Stomach (tissue), 8 donors: ENCODE measurements around the gene FBXO10. TPM values are rescaled to one million over a fixed set of nuclear protein-coding genes. Genes with fewer than 3 reads are reported as not detected.

Experiments
- polyA plus RNA-seq, 3 donors: library from polyadenylated mRNA; stranded (reverse); fragments of 200-250 nt; gene quantifications; one replicate each; pipeline ENCODE4 v1.2.3, GENCODE V29; 2013
- total RNA-seq, 5 donors: library from RNA; depleted of rRNA; stranded (reverse); fragments of >200 nt; gene quantifications; one replicate each; pipeline versions ENCODE4 v1.1.0 to v1.2.3, GENCODE V29; 2014 to 2016
- donor health status: healthy with polysubstance abuse.
- donor health status: Bipolar disorder and iron deficiency.
- donor health status: healthy.

FBXO10 gene
- total and polyA plus RNA-seq, 8 donors: 0.43 to 6.2 (median 2.0) TPM

Other genes with a start within 250 kb of the FBXO10 start
- 100 to 1,000 TPM in 1 of 5 donors, 10 to 100 TPM in 4; 48.7 to 107 (median 76.8) TPM for gene GRHPR, start 153.7 kb downstream of the FBXO10 start, total RNA-seq
- 100 to 1,000 TPM in 1 of 3 donors, 10 to 100 TPM in 2; 76.3 to 111 (median 86.0) TPM for gene GRHPR, start 153.7 kb downstream of the FBXO10 start, polyA plus RNA-seq
- gene ZBTB5, start 110.9 kb downstream of the FBXO10 start, total RNA-seq: 10 to 100 TPM in 3 of 5 donors, 1 to 10 TPM in 1, not detected in 1; 6.7 to 16.5 (median 13.8) TPM
- 1 to 10 TPM; 2.2 to 3.9 (median 2.6) TPM for gene ZBTB5, start 110.9 kb downstream of the FBXO10 start, polyA plus RNA-seq
- gene POLR1E, start 90.4 kb downstream of the FBXO10 start, total RNA-seq: 10 to 100 TPM in 4 of 5 donors, 1 to 10 TPM in 1; 5.5 to 26.4 (median 19.8) TPM
- 10 to 100 TPM; 14.8 to 21.5 (median 17.3) TPM for gene POLR1E, start 90.4 kb downstream of the FBXO10 start, polyA plus RNA-seq
- 100 to 1,000 TPM in 2 of 5 donors, 10 to 100 TPM in 3; 29.3 to 156 (median 55.8) TPM for gene TOMM5, start 16.2 kb upstream of the FBXO10 start, total RNA-seq
- 100 to 1,000 TPM; 115 to 173 (median 169) TPM for gene TOMM5, start 16.2 kb upstream of the FBXO10 start, polyA plus RNA-seq
- under 1 TPM in 3 of 5 donors, not detected in 2; under 0.01 to 0.18 (median 0.14) TPM for gene FRMPD1, start 74.6 kb upstream of the FBXO10 start, total RNA-seq
- gene FRMPD1, start 74.6 kb upstream of the FBXO10 start, polyA plus RNA-seq: under 1 TPM in 1 of 3 donors, not detected in 2; 0.05 TPM
- gene TRMT10B, start 177.4 kb upstream of the FBXO10 start, total RNA-seq: 10 to 100 TPM in 1 of 5 donors, 1 to 10 TPM in 4; 2.7 to 10.5 (median 5.1) TPM
- 1 to 10 TPM; 4.1 to 9.8 (median 5.2) TPM for gene TRMT10B, start 177.4 kb upstream of the FBXO10 start, polyA plus RNA-seq
- 100 to 1,000 TPM in 1 of 5 donors, 10 to 100 TPM in 3, 1 to 10 TPM in 1; 7.6 to 190 (median 22.9) TPM for gene EXOSC3, start 208.7 kb upstream of the FBXO10 start, total RNA-seq
- gene EXOSC3, start 208.7 kb upstream of the FBXO10 start, polyA plus RNA-seq: 10 to 100 TPM; 23.3 to 28.5 (median 27.2) TPM
- gene DCAF10, start 224.4 kb upstream of the FBXO10 start, total RNA-seq: 10 to 100 TPM; 17.4 to 39.7 (median 29.6) TPM
- 1 to 10 TPM; 5.9 to 9.9 (median 6.8) TPM for gene DCAF10, start 224.4 kb upstream of the FBXO10 start, polyA plus RNA-seq